ENCODE results near the gene PTPRK. TPM values are rescaled to one million over a fixed set of nuclear protein-coding genes. Genes with fewer than 3 reads are reported as not detected.

Gene PTPRK
- total and polyA plus RNA-seq, 2 experiments from 2014 or later = 26.9 to 56.4 TPM

GRCh38 chr6:128078276-128078675 lies 442.1 kb downstream of the PTPRK start:
- H3F3A ChIP-seq (replicated peaks; ENCODE audit: low read depth) = no peaks in the 10 kb centered on the region
- Mint-ChIP-seq H3K4me1 (peaks cover 4% of the 10 kb centered on the region; the same call in 2 of the 3 replicates), H3K27me3 (ENCODE audit: insufficient read depth, low read depth, poor library complexity) (no peaks in the 10 kb centered on the region), H3K4me3 (no peak overlapping the region), H3K9me3 (no peaks in the 10 kb centered on the region), H3K27ac (no peak overlapping the region; the same call in 1 of the 2 replicates), H3K36me3 (ENCODE audit: low read depth) (no peaks in the 10 kb centered on the region)
- no peaks in the 10 kb centered on the region for H3K9me2 ChIP-seq (ENCODE audit: insufficient read depth)
- no peaks in the 10 kb centered on the region; the same call in 1 of the 2 replicates for H3K36me3 ChIP-seq (ENCODE audit: insufficient read depth)
- no peaks in the 10 kb centered on the region for H3K4me1 ChIP-seq (ENCODE audit: insufficient read depth)
- no peak overlapping the region for H3K27ac ChIP-seq (ENCODE audit: low read depth)
- no peaks in the 10 kb centered on the region for H3K27me3 ChIP-seq (ENCODE audit: insufficient read depth)
- no peak overlapping the region for H3K4me2 ChIP-seq
- TF ChIP-seq EZH2 (IDR thresholded peaks at IDR 0.05; ENCODE audit: low read depth, unreplicated experiment) (no peak), CREB1 (CRISPR knock-in tag; IDR thresholded peaks at IDR 0.05; ENCODE audit: low read depth) (no peak), EZH2phosphoT487 (IDR thresholded peaks at IDR 0.05; ENCODE audit: unreplicated experiment) (no peak), NANOG (IDR thresholded peaks at IDR 0.05; ENCODE audit: borderline replicate concordance) (no peak), ETS1 (IDR thresholded peaks at IDR 0.05) (no peak), ZNF114 (CRISPR knock-in tag; IDR thresholded peaks at IDR 0.05) (no peak), ZNF331 (CRISPR knock-in tag; IDR thresholded peaks at IDR 0.05; ENCODE audit: low read depth) (no peak), ZNF462 (CRISPR knock-in tag; IDR thresholded peaks at IDR 0.05) (no peak), JUNB (IDR thresholded peaks at IDR 0.05; ENCODE audit: unreplicated experiment) (no peak), CTCF (conservative IDR thresholded peaks at IDR 0.05; ENCODE audit: low read depth in 2 of 2) (no peak)
- no peak for DNase-seq (ENCODE audit: low spot score)
- H3K4me3 ChIP-seq = no peak overlapping the region
- ATAC-seq = no peak
- no peaks in the 10 kb centered on the region for H4K20me1 ChIP-seq (replicated peaks; ENCODE audit: insufficient read depth)
- no peak overlapping the region for H2AFZ ChIP-seq
- H3K79me2 ChIP-seq (replicated peaks; ENCODE audit: insufficient read depth) = no peaks in the 10 kb centered on the region
